WI38 (cell line): ENCODE measurements around the gene POLR3K.

ENCODE experiments used
- H3K4me3 ChIP-seq: 2 replicates; pipeline ENCODE4 v1.5.1; 2011; ENCODE audit warnings: low read depth, mild to moderate bottlenecking, control low read depth, low read length
- TF ChIP-seq, protein P1 (sequence below): IDR thresholded peaks from 2 replicates; pipeline ENCODE4 v1.5.1; 2012; ENCODE audit warnings: low read depth, mild to moderate bottlenecking, control low read depth, low read length

POLR3K gene

DNA sequence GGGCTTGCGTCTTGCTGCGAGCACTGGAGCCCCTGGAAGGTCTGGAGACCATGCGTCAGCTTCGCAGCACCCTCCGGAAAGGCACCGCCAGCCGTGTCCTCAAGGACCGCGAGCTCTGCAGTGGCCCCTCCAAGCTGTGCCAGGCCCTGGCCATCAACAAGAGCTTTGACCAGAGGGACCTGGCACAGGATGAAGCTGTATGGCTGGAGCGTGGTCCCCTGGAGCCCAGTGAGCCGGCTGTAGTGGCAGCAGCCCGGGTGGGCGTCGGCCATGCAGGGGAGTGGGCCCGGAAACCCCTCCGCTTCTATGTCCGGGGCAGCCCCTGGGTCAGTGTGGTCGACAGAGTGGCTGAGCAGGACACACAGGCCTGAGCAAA, 32.0 kb upstream of the POLR3K start:
- TF ChIP-seq, protein P1, sequence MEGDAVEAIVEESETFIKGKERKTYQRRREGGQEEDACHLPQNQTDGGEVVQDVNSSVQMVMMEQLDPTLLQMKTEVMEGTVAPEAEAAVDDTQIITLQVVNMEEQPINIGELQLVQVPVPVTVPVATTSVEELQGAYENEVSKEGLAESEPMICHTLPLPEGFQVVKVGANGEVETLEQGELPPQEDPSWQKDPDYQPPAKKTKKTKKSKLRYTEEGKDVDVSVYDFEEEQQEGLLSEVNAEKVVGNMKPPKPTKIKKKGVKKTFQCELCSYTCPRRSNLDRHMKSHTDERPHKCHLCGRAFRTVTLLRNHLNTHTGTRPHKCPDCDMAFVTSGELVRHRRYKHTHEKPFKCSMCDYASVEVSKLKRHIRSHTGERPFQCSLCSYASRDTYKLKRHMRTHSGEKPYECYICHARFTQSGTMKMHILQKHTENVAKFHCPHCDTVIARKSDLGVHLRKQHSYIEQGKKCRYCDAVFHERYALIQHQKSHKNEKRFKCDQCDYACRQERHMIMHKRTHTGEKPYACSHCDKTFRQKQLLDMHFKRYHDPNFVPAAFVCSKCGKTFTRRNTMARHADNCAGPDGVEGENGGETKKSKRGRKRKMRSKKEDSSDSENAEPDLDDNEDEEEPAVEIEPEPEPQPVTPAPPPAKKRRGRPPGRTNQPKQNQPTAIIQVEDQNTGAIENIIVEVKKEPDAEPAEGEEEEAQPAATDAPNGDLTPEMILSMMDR, result no peak
- no peak overlapping the region for H3K4me3 ChIP-seq

DNA sequence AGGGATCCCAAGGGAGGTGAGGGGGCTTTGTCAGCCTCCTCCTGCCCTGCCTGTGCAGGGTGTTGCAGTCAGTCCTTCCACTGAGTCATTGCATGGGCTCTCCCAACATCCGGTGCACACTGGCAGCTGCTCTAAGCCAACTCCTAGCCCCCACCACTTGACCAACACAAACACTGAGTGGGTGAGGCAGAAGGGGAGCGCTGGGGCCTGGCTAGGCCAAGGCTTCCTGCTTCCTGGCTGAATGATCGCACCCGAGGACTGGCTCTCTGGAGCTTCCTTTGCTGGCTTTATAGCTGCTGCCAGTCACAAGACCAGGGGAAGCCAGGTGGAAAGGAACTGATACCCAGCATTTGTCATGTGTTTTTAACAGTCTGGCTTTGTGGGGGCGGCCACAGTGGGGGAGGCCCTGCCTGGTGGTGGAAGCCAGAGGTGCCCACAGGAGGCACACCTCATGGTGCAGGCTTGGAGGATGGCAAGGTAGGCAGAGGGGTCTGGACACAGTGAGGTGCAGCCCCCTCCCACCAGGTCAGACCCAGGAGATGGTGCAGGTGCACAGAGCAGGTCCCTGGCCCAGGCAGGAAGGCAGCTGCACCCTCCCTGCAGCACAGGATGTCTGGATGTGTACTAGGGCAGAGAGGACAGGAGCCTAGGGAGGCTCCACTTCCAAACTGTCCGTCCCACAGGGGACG, 31.5 kb upstream of the POLR3K start:
- no peak overlapping the region for H3K4me3 ChIP-seq
- TF ChIP-seq, protein P1, result no peak

DNA sequence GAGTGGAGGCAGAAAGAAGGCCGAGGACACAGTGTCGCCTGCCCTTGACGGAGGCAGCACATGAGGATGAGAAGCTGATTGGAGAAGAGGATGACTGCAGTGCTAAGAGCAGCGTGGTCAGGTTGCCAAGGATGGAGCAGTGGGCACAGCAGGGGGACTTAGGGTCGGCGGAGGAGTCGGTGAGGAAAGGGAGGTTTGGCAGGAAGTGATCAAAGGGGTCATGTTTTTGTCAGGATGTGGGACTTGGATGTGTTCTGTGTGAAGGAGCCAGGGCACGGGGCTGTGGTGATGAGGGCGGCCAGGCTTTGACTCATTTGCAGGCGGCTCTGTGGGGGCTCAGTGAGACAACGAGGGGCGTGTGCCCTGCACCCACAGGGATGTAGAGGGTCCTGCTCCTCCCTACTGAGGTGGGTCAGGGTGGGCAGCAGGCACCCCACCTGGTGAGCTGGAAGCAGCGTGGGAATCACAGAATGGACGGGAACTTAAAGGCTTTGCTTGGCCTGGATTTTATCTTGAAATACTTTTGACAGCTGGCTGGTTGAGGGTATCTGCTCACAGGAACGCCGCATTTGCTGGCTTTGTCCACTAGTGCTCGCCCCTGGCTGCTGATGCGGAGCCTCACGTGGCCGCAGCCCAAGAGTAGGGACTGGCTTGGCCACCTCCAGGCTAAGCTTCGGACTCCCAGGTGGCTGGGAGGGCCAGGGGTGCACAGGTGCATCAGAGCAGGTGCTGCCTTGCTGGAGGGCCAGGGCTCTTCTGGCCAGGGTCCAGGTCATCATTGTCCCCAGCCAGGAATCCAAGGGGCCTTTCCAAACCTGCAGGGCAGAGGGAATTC, 30.6 kb upstream of the POLR3K start:
- TF ChIP-seq, protein P1, result no peak
- H3K4me3 ChIP-seq, result no peak overlapping the region

DNA sequence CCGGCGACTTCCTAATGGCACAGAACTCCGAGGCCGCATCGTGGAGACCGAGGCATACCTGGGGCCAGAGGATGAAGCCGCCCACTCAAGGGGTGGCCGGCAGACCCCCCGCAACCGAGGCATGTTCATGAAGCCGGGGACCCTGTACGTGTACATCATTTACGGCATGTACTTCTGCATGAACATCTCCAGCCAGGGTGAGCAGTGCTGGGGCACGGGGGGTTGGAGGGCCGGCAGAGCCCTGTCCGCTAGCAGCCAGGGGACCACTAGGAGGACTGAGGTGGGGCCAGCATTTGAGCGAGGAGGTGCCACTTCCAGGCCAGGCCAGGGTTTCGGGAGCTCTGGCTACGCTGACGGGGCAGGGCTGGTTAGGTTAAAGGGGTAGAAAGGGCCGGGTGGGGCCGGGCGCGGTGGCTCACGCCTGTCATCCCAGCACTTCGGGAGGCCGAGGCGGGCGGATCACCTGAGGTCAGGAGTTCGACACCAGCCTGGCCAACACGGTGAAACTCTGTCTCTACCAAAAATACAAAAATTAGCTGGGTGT, 29.7 kb upstream of the POLR3K start:
- H3K4me3 ChIP-seq, result no peak overlapping the region
- TF ChIP-seq, protein P1, result no peak

DNA sequence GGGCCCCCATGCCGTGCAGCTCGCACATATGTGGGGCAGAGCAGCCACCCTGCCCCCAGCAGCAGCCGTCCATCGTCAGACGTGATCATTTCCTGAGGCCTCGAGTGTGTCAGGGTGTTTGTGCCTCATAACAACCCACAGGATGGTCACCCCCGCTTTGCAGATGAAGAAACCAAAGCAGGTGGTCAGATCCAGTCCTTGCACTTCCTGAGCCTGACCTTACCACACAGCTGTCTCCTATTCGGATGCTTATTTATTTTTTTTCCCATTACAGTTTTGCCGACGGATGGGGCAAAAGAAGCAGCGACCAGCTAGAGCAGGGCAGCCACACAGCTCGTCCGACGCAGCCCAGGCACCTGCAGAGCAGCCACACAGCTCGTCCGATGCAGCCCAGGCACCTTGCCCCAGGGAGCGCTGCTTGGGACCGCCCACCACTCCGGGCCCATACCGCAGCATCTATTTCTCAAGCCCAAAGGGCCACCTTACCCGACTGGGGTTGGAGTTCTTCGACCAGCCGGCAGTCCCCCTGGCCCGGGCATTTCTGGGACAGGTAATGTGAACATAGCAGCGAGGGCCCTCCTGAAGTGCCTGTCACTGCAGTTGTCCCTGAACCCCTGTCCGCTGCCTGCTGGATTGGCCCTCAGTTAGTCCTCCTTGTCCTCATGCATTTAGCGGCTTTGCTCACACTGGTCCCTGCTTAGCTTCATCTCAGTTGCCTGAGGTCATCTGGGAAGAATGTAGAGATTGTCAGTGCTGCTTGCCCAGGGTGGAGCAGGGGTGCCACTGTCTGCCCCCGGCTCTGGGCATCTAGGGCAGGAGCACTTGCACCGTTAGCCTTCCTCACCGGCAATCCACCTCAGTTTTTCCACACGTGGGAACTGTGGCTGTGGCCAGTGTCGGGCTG, 26.0 kb upstream of the POLR3K start:
- peak overlapping the region; percentile 73 for H3K4me3 ChIP-seq
- TF ChIP-seq, protein P1, result no peak

DNA sequence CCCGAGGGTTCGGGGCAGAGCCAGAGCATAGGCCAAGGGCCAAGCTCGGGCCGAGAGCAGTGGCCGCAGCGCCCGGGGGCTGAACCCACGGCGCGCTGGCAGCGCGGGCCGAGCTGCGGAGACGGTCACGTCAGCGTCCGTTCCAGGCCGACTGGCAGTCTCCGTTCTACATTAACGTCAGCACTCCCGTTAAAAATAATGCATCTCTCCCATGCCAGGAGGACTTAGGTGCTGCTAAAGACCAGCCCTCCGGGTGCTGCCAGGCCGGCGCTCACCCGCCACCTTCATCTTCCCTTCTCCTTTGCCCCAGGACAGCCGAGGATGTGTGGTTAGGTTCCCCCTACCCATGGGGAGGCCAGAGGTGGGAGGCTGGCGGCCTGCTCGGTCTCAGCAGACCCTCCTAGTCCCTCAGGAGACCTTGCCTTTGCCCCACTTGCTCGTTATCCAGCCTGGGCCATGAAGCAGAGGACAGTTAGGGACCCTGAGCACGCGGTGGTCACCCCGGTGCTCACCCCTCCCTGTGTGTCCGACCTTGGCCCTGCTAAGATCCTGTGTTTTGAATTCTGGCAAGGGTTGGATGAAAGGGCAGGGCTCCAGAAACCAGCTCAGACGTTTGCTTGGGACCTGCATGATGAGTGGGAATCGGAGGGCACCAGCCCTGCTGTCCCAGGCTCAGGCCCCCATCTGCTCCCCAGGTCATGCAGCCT, 25.2 kb upstream of the POLR3K start:
- H3K4me3 ChIP-seq, result peak overlapping the region; percentile 73
- TF ChIP-seq, protein P1, result no peak
